DOHH2 (cell line): ENCODE measurements around the gene MVB12B.

ENCODE experiments used
- EZH2phosphoT487 ChIP-seq: fragments of 200-600 bp; sonication (generic); IDR thresholded peaks from 2 replicates; pipeline ENCODE4 v1.6.1; 2017; ENCODE audit warnings: borderline replicate concordance, mild to moderate bottlenecking, antibody characterized with exemption, low read length, moderate library complexity, mixed read lengths
- TF ChIP-seq, protein P1 (sequence below): fragments of 200-600 bp; sonication (generic); IDR thresholded peaks from one replicate; pipeline ENCODE4 v1.5.1; 2014; ENCODE audit warnings: antibody characterized with exemption, mild to moderate bottlenecking, low read depth, low read length; ENCODE audit not compliant: poor library complexity, severe bottlenecking

DNA sequence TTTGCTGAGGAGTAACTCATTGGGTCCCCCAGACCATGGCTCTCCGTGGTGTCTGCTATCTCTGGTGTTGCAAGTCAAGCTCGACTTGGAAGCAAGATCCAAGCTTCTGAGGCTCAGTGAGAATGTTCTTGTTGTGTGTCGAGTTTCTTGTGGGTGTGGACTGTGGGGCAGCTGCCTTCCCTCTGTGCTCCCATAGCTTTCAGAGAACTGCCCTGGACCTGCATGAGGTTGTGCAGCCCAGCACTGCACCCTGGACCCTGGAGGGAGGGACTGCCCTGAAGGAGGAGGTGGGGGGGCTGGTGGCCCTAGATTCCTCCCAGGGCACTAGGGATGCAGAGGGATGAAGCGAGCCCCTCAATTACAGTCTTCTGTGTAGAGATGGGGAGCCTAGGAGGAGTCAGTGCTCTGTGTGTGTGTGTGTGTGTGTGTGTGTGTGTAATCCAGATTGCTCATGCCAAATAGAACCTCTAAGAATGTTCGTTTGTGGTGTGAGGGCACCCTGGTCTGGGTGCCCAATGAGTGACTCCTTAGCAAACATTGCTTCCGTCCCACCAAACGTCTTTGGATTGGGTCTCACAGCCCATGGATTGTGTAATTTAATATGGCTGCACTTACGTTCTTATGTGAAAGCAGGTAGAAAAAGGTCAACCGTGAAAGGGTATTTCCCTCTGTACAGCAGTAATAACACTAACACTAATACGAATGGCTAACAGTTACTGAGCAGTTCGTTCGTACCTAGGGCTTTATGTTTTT, 143.8 kb downstream of the MVB12B start:
- TF ChIP-seq, protein P1, sequence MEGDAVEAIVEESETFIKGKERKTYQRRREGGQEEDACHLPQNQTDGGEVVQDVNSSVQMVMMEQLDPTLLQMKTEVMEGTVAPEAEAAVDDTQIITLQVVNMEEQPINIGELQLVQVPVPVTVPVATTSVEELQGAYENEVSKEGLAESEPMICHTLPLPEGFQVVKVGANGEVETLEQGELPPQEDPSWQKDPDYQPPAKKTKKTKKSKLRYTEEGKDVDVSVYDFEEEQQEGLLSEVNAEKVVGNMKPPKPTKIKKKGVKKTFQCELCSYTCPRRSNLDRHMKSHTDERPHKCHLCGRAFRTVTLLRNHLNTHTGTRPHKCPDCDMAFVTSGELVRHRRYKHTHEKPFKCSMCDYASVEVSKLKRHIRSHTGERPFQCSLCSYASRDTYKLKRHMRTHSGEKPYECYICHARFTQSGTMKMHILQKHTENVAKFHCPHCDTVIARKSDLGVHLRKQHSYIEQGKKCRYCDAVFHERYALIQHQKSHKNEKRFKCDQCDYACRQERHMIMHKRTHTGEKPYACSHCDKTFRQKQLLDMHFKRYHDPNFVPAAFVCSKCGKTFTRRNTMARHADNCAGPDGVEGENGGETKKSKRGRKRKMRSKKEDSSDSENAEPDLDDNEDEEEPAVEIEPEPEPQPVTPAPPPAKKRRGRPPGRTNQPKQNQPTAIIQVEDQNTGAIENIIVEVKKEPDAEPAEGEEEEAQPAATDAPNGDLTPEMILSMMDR, result no peak
- no peak for TF ChIP-seq EZH2phosphoT487
